Nephron progenitor cell (in vitro differentiated cells): ENCODE measurements around the gene ABHD2.

Experiments
- DNase-seq: peaks from one replicate; pipeline ENCODE4 v3.0.0; 2021
- H3K27ac Mint-ChIP-seq: 2 replicates; pipeline ENCODE4 v1.8.0; 2021; ENCODE audit warnings: mild to moderate bottlenecking, moderate library complexity, mixed read lengths
- H3K27me3 Mint-ChIP-seq: 2 replicates; pipeline ENCODE4 v1.8.0; 2021; ENCODE audit warnings: mild to moderate bottlenecking, low read depth, mixed read lengths; ENCODE audit not compliant: poor library complexity
- H3K36me3 Mint-ChIP-seq: 2 replicates; pipeline ENCODE4 v1.8.0; 2021; ENCODE audit warnings: low read depth, mixed read lengths
- H3K4me1 Mint-ChIP-seq: 2 replicates; pipeline ENCODE4 v1.8.0; 2021; ENCODE audit warnings: mixed read lengths
- H3K4me3 Mint-ChIP-seq: 2 replicates; pipeline ENCODE4 v1.8.0; 2021; ENCODE audit warnings: mild to moderate bottlenecking, moderate library complexity, mixed read lengths
- H3K9me3 Mint-ChIP-seq: 2 replicates; pipeline ENCODE4 v1.8.0; 2021; ENCODE audit warnings: mild to moderate bottlenecking, moderate library complexity, mixed read lengths
- TF ChIP-seq, protein P1 (sequence below): fragments of 200-600 bp; sonication (generic); IDR thresholded peaks from 2 replicates; pipeline ENCODE4 v1.5.0; 2021; ENCODE audit warnings: antibody characterized with exemption

Gene ABHD2

DNA sequence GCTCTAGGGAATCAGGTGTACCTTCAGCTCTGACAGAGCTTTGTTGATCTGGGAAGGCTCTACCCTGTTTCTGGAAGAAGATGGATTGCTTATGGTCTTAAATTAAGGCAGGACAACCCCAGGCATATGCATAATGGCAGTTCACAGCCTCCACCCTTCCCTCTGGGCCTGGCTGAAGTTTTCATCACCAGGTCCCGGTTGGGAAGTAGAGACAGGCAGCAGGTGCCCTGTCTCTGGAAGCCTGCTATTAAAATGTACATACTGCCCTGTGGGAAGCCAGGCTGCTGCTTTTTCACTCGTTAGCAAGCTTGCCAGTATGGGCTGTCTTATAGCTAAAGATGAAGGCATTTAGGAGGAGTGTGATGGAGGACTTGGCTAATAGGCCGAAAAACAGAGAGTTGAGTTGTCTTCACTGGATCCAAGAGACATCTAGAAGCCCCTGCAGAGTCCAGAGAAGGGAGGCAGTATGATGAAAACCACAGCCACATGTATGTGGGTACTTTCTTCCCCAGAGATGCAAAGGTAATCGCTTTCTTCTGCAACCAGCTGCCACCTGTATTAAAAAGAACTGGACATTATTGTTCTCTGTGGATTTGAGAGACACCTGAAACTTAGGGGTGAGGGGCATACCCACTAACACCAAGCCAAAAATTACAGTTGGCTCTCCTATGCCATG is 34.4 kb downstream of the ABHD2 start:
- DNase-seq: no peak
- Mint-ChIP-seq H3K27me3 (no peaks in the 10 kb centered on the region), H3K27ac (no peak overlapping the region), H3K4me3 (no peak overlapping the region), H3K36me3 (peaks cover 49% of the 10 kb centered on the region), H3K4me1 (peaks cover 48% of the 10 kb centered on the region), H3K9me3 (no peaks in the 10 kb centered on the region)
- TF ChIP-seq, protein P1, sequence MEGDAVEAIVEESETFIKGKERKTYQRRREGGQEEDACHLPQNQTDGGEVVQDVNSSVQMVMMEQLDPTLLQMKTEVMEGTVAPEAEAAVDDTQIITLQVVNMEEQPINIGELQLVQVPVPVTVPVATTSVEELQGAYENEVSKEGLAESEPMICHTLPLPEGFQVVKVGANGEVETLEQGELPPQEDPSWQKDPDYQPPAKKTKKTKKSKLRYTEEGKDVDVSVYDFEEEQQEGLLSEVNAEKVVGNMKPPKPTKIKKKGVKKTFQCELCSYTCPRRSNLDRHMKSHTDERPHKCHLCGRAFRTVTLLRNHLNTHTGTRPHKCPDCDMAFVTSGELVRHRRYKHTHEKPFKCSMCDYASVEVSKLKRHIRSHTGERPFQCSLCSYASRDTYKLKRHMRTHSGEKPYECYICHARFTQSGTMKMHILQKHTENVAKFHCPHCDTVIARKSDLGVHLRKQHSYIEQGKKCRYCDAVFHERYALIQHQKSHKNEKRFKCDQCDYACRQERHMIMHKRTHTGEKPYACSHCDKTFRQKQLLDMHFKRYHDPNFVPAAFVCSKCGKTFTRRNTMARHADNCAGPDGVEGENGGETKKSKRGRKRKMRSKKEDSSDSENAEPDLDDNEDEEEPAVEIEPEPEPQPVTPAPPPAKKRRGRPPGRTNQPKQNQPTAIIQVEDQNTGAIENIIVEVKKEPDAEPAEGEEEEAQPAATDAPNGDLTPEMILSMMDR: no peak

DNA sequence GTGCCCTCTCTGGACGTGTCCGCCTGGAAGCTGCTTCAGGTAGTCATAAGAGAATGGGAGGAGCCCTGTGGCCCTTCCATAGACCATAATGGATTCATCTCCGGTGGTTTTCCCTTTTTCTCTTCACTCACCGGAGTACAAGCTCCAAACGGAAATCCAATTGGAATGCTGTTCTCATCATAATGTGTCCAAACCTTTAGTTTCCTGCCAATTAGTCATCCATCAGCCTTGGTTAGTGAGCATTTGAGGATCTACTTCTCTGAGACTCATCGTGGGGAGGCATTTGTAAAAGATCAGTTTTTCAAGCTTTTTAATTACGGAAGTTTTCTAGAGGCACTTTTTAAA is 34.9 kb downstream of the ABHD2 start:
- H3K9me3 Mint-ChIP-seq: no peaks in the 10 kb centered on the region

DNA sequence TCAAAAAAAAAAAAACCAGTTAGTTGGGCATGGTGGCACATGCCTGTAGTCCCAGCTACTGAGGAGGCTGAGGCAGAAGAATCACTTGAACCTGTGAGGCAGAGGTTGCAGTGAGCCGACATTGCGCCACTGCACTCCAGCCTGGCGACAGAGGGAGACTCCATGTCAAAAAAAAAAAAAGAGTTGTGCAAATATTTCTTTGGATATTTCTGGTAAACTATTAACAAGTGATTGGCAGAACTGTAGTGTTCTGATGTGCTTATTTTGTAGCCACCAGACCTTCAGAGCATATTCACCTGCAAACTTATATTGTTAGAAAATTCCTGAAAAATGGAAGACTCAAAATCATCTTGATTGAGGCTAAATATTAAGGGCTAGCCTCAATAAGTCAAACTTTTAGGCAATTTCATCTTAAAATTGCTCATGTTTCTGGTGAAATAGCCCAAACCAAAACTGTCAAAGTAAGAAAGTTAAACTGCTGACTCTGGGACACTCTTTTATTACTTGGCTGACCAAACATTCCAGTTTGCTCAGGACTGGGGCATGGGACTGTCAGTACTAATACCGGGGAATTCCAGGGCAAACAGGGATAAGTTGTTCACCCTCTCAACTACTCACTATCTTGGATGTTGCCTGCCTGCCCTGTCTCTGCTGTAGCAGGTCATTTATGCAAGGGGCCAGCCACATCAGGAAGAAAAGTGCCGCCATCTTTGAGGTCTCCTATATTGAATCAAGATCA is 37.0 kb downstream of the ABHD2 start:
- no peaks in the 10 kb centered on the region for H3K9me3 Mint-ChIP-seq
- no peaks in the 10 kb centered on the region for H3K27me3 Mint-ChIP-seq
- H3K4me1 Mint-ChIP-seq: peaks cover 32% of the 10 kb centered on the region
- no peak for DNase-seq
- TF ChIP-seq, protein P1: no peak
- H3K4me3 Mint-ChIP-seq: no peak overlapping the region
- H3K36me3 Mint-ChIP-seq: peaks cover 31% of the 10 kb centered on the region
- H3K27ac Mint-ChIP-seq: no peak overlapping the region

More for the DNA sequence above, 34.9 kb downstream of the ABHD2 start:
- Mint-ChIP-seq H3K27ac (no peak overlapping the region), H3K36me3 (peaks cover 46% of the 10 kb centered on the region), H3K4me3 (no peak overlapping the region), H3K4me1 (peaks cover 46% of the 10 kb centered on the region), H3K27me3 (no peaks in the 10 kb centered on the region)
- TF ChIP-seq, protein P1: no peak
- no peak for DNase-seq

DNA sequence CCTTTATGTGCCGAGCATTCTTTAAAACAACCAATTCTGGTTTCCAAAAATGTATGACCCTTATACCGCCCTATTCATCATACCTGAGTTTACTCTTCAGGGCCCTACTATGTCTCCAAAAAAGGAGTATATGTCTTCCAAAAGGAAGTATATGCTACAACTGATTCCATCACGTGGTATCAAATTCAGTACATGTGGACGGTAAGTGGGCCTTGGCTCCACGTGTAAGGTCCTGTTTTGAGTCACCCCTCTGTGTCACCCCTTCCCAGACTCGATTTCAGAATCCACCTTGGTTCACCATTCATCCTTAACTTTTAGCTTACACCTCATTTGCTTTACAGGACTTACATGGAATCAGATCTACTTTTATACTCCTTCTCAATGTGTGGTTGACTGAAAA is 37.8 kb downstream of the ABHD2 start:
- Mint-ChIP-seq H3K27me3 (no peaks in the 10 kb centered on the region), H3K9me3 (no peaks in the 10 kb centered on the region), H3K4me3 (no peak overlapping the region), H3K4me1 (peaks cover 28% of the 10 kb centered on the region), H3K36me3 (peaks cover 29% of the 10 kb centered on the region), H3K27ac (peak overlapping the region; percentile 64)
- DNase-seq: no peak
- TF ChIP-seq, protein P1: no peak

DNA sequence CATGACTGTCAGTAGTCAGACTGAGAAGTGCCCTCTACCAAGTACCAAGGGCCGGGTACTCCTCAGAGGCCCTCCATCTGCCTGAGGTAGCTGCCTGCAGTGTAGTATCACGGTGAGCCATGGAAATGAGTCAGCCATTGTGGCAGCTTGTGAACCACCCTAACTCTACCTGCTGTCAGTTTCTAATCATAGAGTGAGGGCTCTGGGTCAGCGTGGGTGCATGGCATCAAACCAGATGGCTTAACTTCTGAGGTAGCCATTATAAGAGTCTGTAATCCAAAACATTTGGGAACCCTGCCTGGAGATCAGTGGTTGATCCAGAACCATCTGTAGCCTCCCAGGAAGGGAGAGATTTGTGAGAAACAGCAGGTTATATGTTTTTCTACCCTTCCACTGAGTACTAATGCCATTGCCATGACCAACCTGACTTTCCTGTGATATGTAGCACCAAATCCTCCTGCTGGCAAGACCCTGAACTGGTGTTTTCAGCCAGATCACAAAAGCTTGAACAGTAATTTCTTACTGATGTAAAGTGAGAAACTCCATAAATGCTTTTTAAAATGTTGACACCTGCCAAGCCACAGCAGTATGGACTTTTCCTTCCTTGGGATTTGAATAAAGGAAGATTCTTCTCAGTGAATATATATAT is 38.9 kb downstream of the ABHD2 start:
- Mint-ChIP-seq H3K4me1 (peaks cover 16% of the 10 kb centered on the region), H3K27ac (no peak overlapping the region), H3K27me3 (no peaks in the 10 kb centered on the region), H3K9me3 (no peaks in the 10 kb centered on the region), H3K36me3 (peaks cover 29% of the 10 kb centered on the region), H3K4me3 (no peak overlapping the region)
- no peak for DNase-seq
- TF ChIP-seq, protein P1: no peak
